Tibial nerve (tissue), 4 donors: Measurements from ENCODE around the gene COBLL1. TPM values are rescaled to one million over a fixed set of nuclear protein-coding genes. Genes with fewer than 3 reads are reported as not detected.
A peak's percentile ranks its signal among the peaks of the same experiment; 100 is the strongest.

Source experiments
- DNase-seq, 2 donors: peaks; one replicate each; pipeline ENCODE4 v3.0.0-alpha.2; 2019; ENCODE audit warnings: low spot score in 2 of 2
- H3K27ac ChIP-seq, 4 donors: fragments of 200-600 bp; sonication (generic) in 3 of 4; one replicate each; pipeline ENCODE4 v1.5.1; 2017 to 2019; ENCODE audit warnings: mild to moderate bottlenecking in 1 of 4
- H3K27me3 ChIP-seq, 2 donors: fragments of 200-600 bp; sonication (generic) in 1 of 2; one replicate each; pipeline versions ENCODE4 v1.5.1 to v1.6.0; 2017 to 2019
- H3K36me3 ChIP-seq, 3 donors: fragments of 200-600 bp; sonication (generic); one replicate each; pipeline ENCODE4 v1.5.1; 2018 to 2019
- H3K4me1 ChIP-seq, 4 donors: fragments of 200-600 bp; sonication (generic) in 3 of 4; one replicate each; pipeline ENCODE4 v1.5.1; 2017 to 2019
- H3K4me3 ChIP-seq, 4 donors: fragments of 200-600 bp; sonication (generic) in 3 of 4; one replicate each; pipeline ENCODE4 v1.5.1; 2017 to 2019; ENCODE audit warnings: mild to moderate bottlenecking in 1 of 4, moderate library complexity in 1 of 4
- H3K9me3 ChIP-seq, 4 donors: fragments of 200-600 bp; sonication (generic) in 3 of 4; one replicate each; pipeline ENCODE4 v1.5.1; 2017 to 2019
- CTCF ChIP-seq, 5 experiments: fragments of 200-600 bp in 3 of 5; fragments of 450-650 bp in 2 of 5; sonication (generic) in 3 of 5; IDR thresholded peaks; one replicate each; pipeline ENCODE4 v1.5.1; 2016 to 2019; ENCODE audit warnings: antibody characterized with exemption in 5 of 5, mild to moderate bottlenecking in 3 of 5, moderate library complexity in 2 of 5
- EP300 ChIP-seq, 2 donors: sonication (generic); formaldehyde crosslinking; IDR thresholded peaks; one replicate each; pipeline ENCODE4 v1.6.1; 2017; ENCODE audit warnings: antibody characterized with exemption in 2 of 2, mild to moderate bottlenecking in 1 of 2
- POLR2A ChIP-seq, 2 donors: fragments of 450-650 bp; IDR thresholded peaks; one replicate each; pipeline ENCODE4 v1.6.1; 2017; ENCODE audit warnings: antibody characterized with exemption in 2 of 2, mild to moderate bottlenecking in 2 of 2, moderate library complexity in 2 of 2
- WGBS, 2 donors: methylation state at CpG; one replicate each; pipeline ENCODE4 v1.1.5; 2018; 5-methylcytosine and 5-hydroxymethylcytosine counted together
- total RNA-seq, 4 donors: library from RNA; depleted of rRNA; stranded (reverse); fragments of >200 nt; gene quantifications; one replicate each; pipeline ENCODE4 v1.1.0, GENCODE V29; 2016

The COBLL1 gene
- total RNA-seq, 4 donors from 2014 or later = 117 to 190 (median 146) TPM

- H3K4me1 ChIP-seq = peaks cover 4 to 63% (median 11%) of the 10 kb centered on the region in 4 donors
- H3K27me3 ChIP-seq = no peaks in the 10 kb centered on the region
- H3K36me3 ChIP-seq = no peaks in the 10 kb centered on the region
- H3K27ac ChIP-seq = peak overlapping the region in 3 of 4 donors; percentile 9 to 80 (median 78)
- 12 to 15% methylated on average over 1 of the region's 1 CpG for WGBS, 2 donors
- H3K9me3 ChIP-seq = no peaks in the 10 kb centered on the region
- TF ChIP-seq EP300 (IDR thresholded peaks at IDR 0.05) (no peak), CTCF (IDR thresholded peaks at IDR 0.05) (no peak)
- no peak for DNase-seq
- no peak overlapping the region for H3K4me3 ChIP-seq
Measured at GRCh38 chr2:164808776-164809175, 32.8 kb downstream of the COBLL1 start.

GRCh38 chr2:164803776-164804466 is 37.7 kb downstream of the COBLL1 start:
- Histone ChIP-seq H3K9me3 (no peaks in the 10 kb centered on the region), H3K4me3 (no peak overlapping the region), H3K27me3 (no peaks in the 10 kb centered on the region), H3K4me1 (peaks cover 0 to 40% (median 9%) of the 10 kb centered on the region in 4 donors), H3K36me3 (no peaks in the 10 kb centered on the region), H3K27ac (peak overlapping the region in 1 of 4 donors; percentile 47)
- WGBS, 2 donors = 74 to 83% methylated on average over 4 of the region's 4 CpGs
- TF ChIP-seq EP300 (IDR thresholded peaks at IDR 0.05) = no peak
- TF ChIP-seq POLR2A (IDR thresholded peaks at IDR 0.05) = no peak
- TF ChIP-seq CTCF (IDR thresholded peaks at IDR 0.05) = no peak
- DNase-seq = no peak

- no peaks in the 10 kb centered on the region for H3K27me3 ChIP-seq
- no peak overlapping the region for H3K4me3 ChIP-seq
- H3K27ac ChIP-seq = peak overlapping the region in 2 of 4 donors; percentile 52 to 62
- WGBS, 2 donors = 21 to 44% methylated on average over 1 of the region's 1 CpG
- no peak for TF ChIP-seq EP300 (IDR thresholded peaks at IDR 0.05)
- TF ChIP-seq CTCF (IDR thresholded peaks at IDR 0.05) = no peak
- TF ChIP-seq POLR2A (IDR thresholded peaks at IDR 0.05) = no peak
- no peaks in the 10 kb centered on the region for H3K36me3 ChIP-seq
- no peaks in the 10 kb centered on the region for H3K9me3 ChIP-seq
- H3K4me1 ChIP-seq = peaks cover 0 to 46% (median 7%) of the 10 kb centered on the region in 4 donors
- no peak for DNase-seq
Measured at GRCh38 chr2:164802095-164802707, 39.4 kb downstream of the COBLL1 start.

- no peak for DNase-seq
- Histone ChIP-seq H3K4me3 (no peak overlapping the region), H3K36me3 (no peaks in the 10 kb centered on the region), H3K9me3 (no peaks in the 10 kb centered on the region), H3K27me3 (no peaks in the 10 kb centered on the region), H3K4me1 (peaks cover 0 to 57% (median 7%) of the 10 kb centered on the region in 4 donors), H3K27ac (no peak overlapping the region)
- WGBS, 2 donors = 86 to 92% methylated on average over 3 of the region's 3 CpGs
- TF ChIP-seq POLR2A (IDR thresholded peaks at IDR 0.05) (no peak), EP300 (IDR thresholded peaks at IDR 0.05) (no peak), CTCF (IDR thresholded peaks at IDR 0.05) (no peak)
Measured at GRCh38 chr2:164800572-164800971, 41.1 kb downstream of the COBLL1 start.

GRCh38 chr2:164797627-164798026 is 44.0 kb downstream of the COBLL1 start:
- TF ChIP-seq EP300 (IDR thresholded peaks at IDR 0.05) = no peak

More at GRCh38 chr2:164797627-164798026, 44.0 kb downstream of the COBLL1 start:
- DNase-seq = no peak
- peaks cover 0 to 75% (median 10%) of the 10 kb centered on the region in 4 donors for H3K4me1 ChIP-seq
- 55% methylated on average over 1 of the region's 1 CpG for WGBS, 2 donors
- no peaks in the 10 kb centered on the region for H3K36me3 ChIP-seq
- no peaks in the 10 kb centered on the region for H3K27me3 ChIP-seq
- H3K9me3 ChIP-seq = no peaks in the 10 kb centered on the region
- H3K4me3 ChIP-seq = no peak overlapping the region
- H3K27ac ChIP-seq = peak overlapping the region in 2 of 4 donors; percentile 65 to 76
